Mesenchymal stem cell (in vitro differentiated cells and primary cell): Measurements from ENCODE around the gene APOL1. TPM values are rescaled to one million over a fixed set of nuclear protein-coding genes. Genes with fewer than 3 reads are reported as not detected.
"Not testable (repeated sequence)": the region's sequence is repeated elsewhere in the genome, so short reads cannot be mapped to it uniquely, and the experiment has no call there.

ENCODE experiments used
- DNase-seq: peaks from one replicate; pipeline ENCODE4 v3.0.0-alpha.2; 2013
- H2AFZ ChIP-seq: one replicate; pipeline ENCODE4 v1.6.1; 2013; ENCODE audit warnings: low read depth, mild to moderate bottlenecking, control low read depth, inconsistent platforms, low read length, moderate library complexity
- H2AK5ac ChIP-seq: 2 replicates; pipeline ENCODE4 v1.6.1; 2013; ENCODE audit warnings: low read length, moderate library complexity, mild to moderate bottlenecking, inconsistent platforms; ENCODE audit not compliant: severe bottlenecking
- H2BK120ac ChIP-seq: one replicate; pipeline ENCODE4 v1.6.1; 2013; ENCODE audit warnings: low read depth, mild to moderate bottlenecking, inconsistent platforms, low read length, moderate library complexity
- H2BK12ac ChIP-seq, 2 experiments: one replicate each; pipeline ENCODE4 v1.6.1; 2013; ENCODE audit warnings: inconsistent platforms in 2 of 2, low read length in 2 of 2, mild to moderate bottlenecking in 2 of 2, moderate library complexity in 2 of 2, control low read depth in 1 of 2
- H2BK15ac ChIP-seq: one replicate; pipeline ENCODE4 v1.6.1; 2013; ENCODE audit warnings: mild to moderate bottlenecking, low read depth, inconsistent platforms; ENCODE audit not compliant: poor library complexity, severe bottlenecking
- H2BK5ac ChIP-seq: 2 replicates; pipeline ENCODE4 v1.6.1; 2013; ENCODE audit warnings: low read depth, mild to moderate bottlenecking, low read length, control low read depth, inconsistent platforms; ENCODE audit not compliant: poor library complexity, severe bottlenecking
- H3K14ac ChIP-seq, 2 experiments: one replicate each; pipeline ENCODE4 v1.6.1; 2013; ENCODE audit warnings: inconsistent platforms in 2 of 2, low read length in 2 of 2, control low read depth in 1 of 2, mild to moderate bottlenecking in 1 of 2, moderate library complexity in 1 of 2
- H3K18ac ChIP-seq, 2 experiments: one replicate each; pipeline ENCODE4 v1.6.1; 2013; ENCODE audit warnings: inconsistent platforms in 2 of 2, low read length in 2 of 2, control low read depth in 1 of 2, low read depth in 1 of 2, mild to moderate bottlenecking in 1 of 2
- H3K23ac ChIP-seq, 2 experiments: one replicate each; pipeline ENCODE4 v1.6.1; 2013; ENCODE audit warnings: inconsistent platforms in 2 of 2, low read length in 2 of 2, mild to moderate bottlenecking in 2 of 2, moderate library complexity in 2 of 2, control low read depth in 1 of 2
- H3K27ac ChIP-seq: 2 replicates; pipeline ENCODE4 v1.5.1; 2013; ENCODE audit warnings: mild to moderate bottlenecking, moderate library complexity, low read length, control low read depth, inconsistent platforms; ENCODE audit not compliant: poor library complexity, severe bottlenecking
- H3K27me3 ChIP-seq, 2 experiments: 2 replicates each; pipeline versions ENCODE4 v1.6.1 to v1.7.0; 2013; ENCODE audit warnings: low read length in 2 of 2, mild to moderate bottlenecking in 2 of 2, moderate library complexity in 2 of 2, control low read depth in 1 of 2, inconsistent platforms in 1 of 2; ENCODE audit not compliant: control insufficient read depth in 1 of 2, insufficient read depth in 1 of 2
- H3K36me3 ChIP-seq, 2 experiments: 2 replicates each; pipeline versions ENCODE4 v1.6.1 to v1.7.0; 2013; ENCODE audit warnings: low read length in 2 of 2, control low read depth in 1 of 2, inconsistent platforms in 1 of 2, low read depth in 1 of 2, mild to moderate bottlenecking in 1 of 2; ENCODE audit not compliant: insufficient read depth in 2 of 2, control insufficient read depth in 1 of 2
- H3K4ac ChIP-seq, 2 experiments: one replicate each; pipeline ENCODE4 v1.6.1; 2013; ENCODE audit warnings: inconsistent platforms in 2 of 2, low read length in 2 of 2, mild to moderate bottlenecking in 2 of 2, moderate library complexity in 2 of 2, control low read depth in 1 of 2, low read depth in 1 of 2
- H3K4me1 ChIP-seq: 2 replicates; pipeline ENCODE4 v1.6.1; 2013; ENCODE audit warnings: low read depth, low read length, control low read depth; ENCODE audit not compliant: control insufficient read depth, insufficient read depth
- H3K4me2 ChIP-seq: 2 replicates; pipeline ENCODE4 v1.6.1; 2013; ENCODE audit warnings: low read length, mild to moderate bottlenecking, inconsistent platforms; ENCODE audit not compliant: poor library complexity, severe bottlenecking
- H3K4me3 ChIP-seq, 2 experiments: 2 replicates each; pipeline versions ENCODE4 v1.5.1 to v1.7.0; 2013; ENCODE audit warnings: low read length in 2 of 2, mild to moderate bottlenecking in 2 of 2, control low read depth in 1 of 2, low read depth in 1 of 2; ENCODE audit not compliant: insufficient read depth in 1 of 2
- H3K79me1 ChIP-seq: replicated peaks from 2 replicates; pipeline ENCODE4 v1.6.1; 2013; ENCODE audit warnings: mild to moderate bottlenecking, control low read depth, low read length, inconsistent platforms; ENCODE audit not compliant: poor library complexity, severe bottlenecking
- H3K9ac ChIP-seq: 2 replicates; pipeline ENCODE4 v1.7.0; 2013; ENCODE audit warnings: mild to moderate bottlenecking, low read length, moderate library complexity
- H3K9me3 ChIP-seq: 2 replicates; pipeline ENCODE4 v1.7.0; 2013; ENCODE audit warnings: mild to moderate bottlenecking, low read length; ENCODE audit not compliant: control insufficient read depth
- H4K8ac ChIP-seq: one replicate; pipeline ENCODE4 v1.6.1; 2013; ENCODE audit warnings: inconsistent platforms, mild to moderate bottlenecking, low read length, moderate library complexity
- H4K91ac ChIP-seq: one replicate; pipeline ENCODE4 v1.6.1; 2013; ENCODE audit warnings: mild to moderate bottlenecking, low read length, inconsistent platforms
- WGBS: methylation state at CpG from one replicate; pipeline ENCODE4 v1.1.7; 2013; ENCODE audit warnings: mixed read lengths; 5-methylcytosine and 5-hydroxymethylcytosine counted together
- polyA plus RNA-seq, 2 experiments: library from polyadenylated mRNA; stranded (reverse); fragments of 200-250 nt; gene quantifications; one replicate each; pipeline ENCODE4 v1.2.3, GENCODE V29; 2013

The APOL1 gene, protein sequence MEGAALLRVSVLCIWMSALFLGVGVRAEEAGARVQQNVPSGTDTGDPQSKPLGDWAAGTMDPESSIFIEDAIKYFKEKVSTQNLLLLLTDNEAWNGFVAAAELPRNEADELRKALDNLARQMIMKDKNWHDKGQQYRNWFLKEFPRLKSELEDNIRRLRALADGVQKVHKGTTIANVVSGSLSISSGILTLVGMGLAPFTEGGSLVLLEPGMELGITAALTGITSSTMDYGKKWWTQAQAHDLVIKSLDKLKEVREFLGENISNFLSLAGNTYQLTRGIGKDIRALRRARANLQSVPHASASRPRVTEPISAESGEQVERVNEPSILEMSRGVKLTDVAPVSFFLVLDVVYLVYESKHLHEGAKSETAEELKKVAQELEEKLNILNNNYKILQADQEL
- polyA plus RNA-seq (2013, experiment 1 of 2): 19.4 TPM
- polyA plus RNA-seq (2013, experiment 2 of 2): 18.7 TPM

DNA sequence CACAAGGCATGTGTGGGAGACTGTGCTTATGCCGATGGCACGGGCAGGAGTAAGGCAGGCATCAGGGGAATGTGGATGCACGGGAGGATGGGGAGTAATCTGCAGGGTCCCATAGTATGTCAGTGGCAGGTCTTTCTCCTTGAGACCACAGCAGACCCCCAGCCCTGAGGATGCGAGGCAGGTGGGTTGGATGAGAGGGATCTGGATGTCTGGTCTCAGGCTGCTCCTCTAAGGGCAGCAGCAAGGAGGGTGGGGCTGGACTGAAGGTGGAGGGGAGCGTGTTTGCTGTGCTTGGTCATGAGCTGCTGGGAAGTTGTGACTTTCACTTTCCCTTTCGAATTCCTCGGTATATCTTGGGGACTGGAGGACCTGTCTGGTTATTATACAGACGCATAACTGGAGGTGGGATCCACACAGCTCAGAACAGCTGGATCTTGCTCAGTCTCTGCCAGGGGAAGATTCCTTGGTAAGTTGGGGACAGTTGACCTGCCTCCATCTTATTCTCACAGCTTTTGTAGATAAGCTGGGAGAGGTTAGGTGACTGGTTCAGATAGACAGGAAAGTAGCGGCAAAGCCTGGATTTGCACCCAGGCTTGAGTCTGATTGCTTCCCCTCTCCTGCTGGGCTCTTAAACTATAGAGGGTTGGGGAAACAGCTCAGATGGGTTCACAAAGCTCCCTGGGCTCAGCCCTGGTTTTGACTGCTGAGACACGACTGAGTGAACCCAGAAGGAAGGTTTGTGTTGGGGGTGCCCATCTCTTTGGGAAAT, at the start of gene APOL1:
TSS of gene APOL1 (plus strand) at position 380 of the 769 bp plus-strand sequence. CDS start 1,823 bp downstream, outside the sequence.
- Histone ChIP-seq H3K4ac (no peak within 1 kb of the TSS), H3K79me1 (peaks cover 3% of the 10 kb centered on the region), H2BK12ac (no peak within 1 kb of the TSS), H3K4me3 (peak within 1 kb of the TSS in 1 of 2 experiments; percentile 85), H3K18ac (peak within 1 kb of the TSS in 1 of 2 experiments; percentile 6), H2BK5ac (no peak within 1 kb of the TSS), H3K14ac (no peak within 1 kb of the TSS), H3K23ac (no peak within 1 kb of the TSS), H3K27ac (peak within 1 kb of the TSS; percentile 30), H2AFZ (peak within 1 kb of the TSS; percentile 3), H3K9ac (peak within 1 kb of the TSS; percentile 91), H2BK120ac (no peak within 1 kb of the TSS), H4K8ac (peak within 1 kb of the TSS; percentile 62), H3K27me3 (no peaks in the 10 kb centered on the region), H3K4me1 (peaks cover 28% of the 10 kb centered on the region), H3K4me2 (peak within 1 kb of the TSS; percentile 52), H3K9me3 (peaks cover 6% of the 10 kb centered on the region), H2AK5ac (peak within 1 kb of the TSS; percentile 80), H4K91ac (peak within 1 kb of the TSS; percentile 11), H3K36me3 (peaks cover 11% of the 10 kb centered on the region in 2 experiments), H2BK15ac (no peak within 1 kb of the TSS)
- WGBS: 91% methylated on average over 10 of the region's 10 CpGs
- DNase-seq: peak; percentile 72

DNA sequence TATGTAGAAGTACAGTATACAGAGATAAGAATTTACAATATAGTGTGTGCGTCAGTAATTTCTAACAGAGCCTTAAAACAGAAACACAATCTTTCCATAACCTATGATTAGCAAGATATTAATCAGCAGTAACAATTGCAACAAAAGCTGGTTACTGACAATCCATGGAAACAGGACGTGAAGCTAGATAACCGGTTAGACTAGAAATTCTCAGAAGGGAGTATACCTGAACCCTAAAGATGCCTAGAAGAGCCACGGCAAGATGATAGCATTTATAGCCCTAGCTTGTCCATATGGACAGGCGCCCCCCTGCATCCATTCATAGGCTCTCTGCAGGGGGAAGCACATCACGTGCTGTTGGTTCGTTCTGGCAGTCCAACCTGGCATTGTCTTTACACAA, 49.5 kb upstream of the APOL1 start:
- not testable (repeated sequence) for H2BK5ac ChIP-seq, H2AFZ ChIP-seq, H3K36me3 ChIP-seq, H3K4me2 ChIP-seq, H2BK120ac ChIP-seq, H3K9me3 ChIP-seq, H2BK15ac ChIP-seq, H3K9ac ChIP-seq, H3K27ac ChIP-seq, H3K4ac ChIP-seq, H2BK12ac ChIP-seq, H3K18ac ChIP-seq, DNase-seq, H3K4me1 ChIP-seq, H4K8ac ChIP-seq, H3K4me3 ChIP-seq, H2AK5ac ChIP-seq, H3K14ac ChIP-seq, H3K27me3 ChIP-seq, H3K23ac ChIP-seq, H4K91ac ChIP-seq, H3K79me1 ChIP-seq
- 89% methylated on average over 6 of the region's 7 CpGs for WGBS

DNA sequence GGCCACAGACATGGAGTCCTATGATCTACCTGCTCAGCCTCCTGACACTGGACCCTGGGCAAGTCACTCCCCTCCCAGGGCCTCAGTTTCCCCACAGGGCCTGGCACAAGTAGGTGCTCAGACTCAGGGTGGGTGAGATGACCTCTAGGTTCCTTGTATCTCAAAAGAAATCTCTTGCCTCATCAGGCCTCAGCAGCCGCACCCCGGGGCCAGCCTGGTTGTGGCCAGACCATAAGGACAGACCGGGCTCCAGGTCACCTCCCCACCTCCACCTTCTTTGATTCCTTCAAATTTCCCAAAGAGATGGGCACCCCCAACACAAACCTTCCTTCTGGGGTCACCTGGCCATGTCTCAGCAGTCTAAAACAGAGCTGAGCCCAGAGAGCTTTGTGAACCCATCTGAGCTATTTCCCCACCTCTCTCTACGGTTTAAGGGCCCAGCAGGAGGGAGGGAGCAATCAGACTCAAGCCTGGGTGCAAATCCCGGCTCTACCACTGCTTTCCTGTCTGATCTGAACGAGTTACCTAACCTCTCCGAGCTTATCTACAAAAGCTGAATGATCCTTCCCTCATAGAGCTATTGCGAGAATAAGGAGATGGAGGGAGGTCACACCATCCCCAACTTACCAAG, 48.8 kb upstream of the APOL1 start:
- Histone ChIP-seq H3K4ac (no peak overlapping the region), H2BK120ac (no peak overlapping the region), H4K8ac (no peak overlapping the region), H3K9me3 (peaks cover 4% of the 10 kb centered on the region), H2BK15ac (no peak overlapping the region), H3K23ac (no peak overlapping the region), H3K4me3 (no peak overlapping the region), H2BK12ac (no peak overlapping the region), H3K9ac (no peak overlapping the region), H3K18ac (no peak overlapping the region), H3K36me3 (no peaks in the 10 kb centered on the region), H3K4me1 (no peaks in the 10 kb centered on the region), H3K14ac (no peak overlapping the region), H3K79me1 (no peaks in the 10 kb centered on the region), H3K27me3 (no peaks in the 10 kb centered on the region), H3K4me2 (no peak overlapping the region), H3K27ac (no peak overlapping the region), H4K91ac (no peak overlapping the region), H2BK5ac (no peak overlapping the region), H2AFZ (no peak overlapping the region), H2AK5ac (no peak overlapping the region)
- whole genome bisulfite sequencing: 57% methylated on average over 8 of the region's 8 CpGs
- no peak for DNase-seq

DNA sequence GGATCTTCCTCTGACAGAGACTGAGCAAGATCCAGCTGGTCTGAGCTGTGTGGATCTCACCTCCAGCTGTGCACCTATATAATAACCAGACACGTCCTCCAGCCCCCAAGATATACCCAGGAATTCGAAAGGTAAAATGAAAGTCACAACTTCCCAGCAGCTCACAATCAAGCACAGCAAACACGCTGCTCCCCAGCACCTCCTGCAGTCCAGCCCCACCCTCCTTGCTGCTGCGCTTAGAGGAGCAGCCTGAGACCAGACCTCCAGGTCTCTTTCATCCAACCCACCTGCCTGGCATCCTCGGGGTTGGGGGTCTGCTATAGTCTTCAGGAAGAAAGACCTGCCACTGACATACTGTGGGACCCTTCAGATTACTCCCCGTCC, 48.3 kb upstream of the APOL1 start:
- H2AK5ac ChIP-seq: no peak overlapping the region
- no peak overlapping the region for H3K23ac ChIP-seq
- H3K9me3 ChIP-seq: peaks cover 4% of the 10 kb centered on the region
- no peak overlapping the region for H3K9ac ChIP-seq
- no peak overlapping the region for H3K27ac ChIP-seq
- H2BK5ac ChIP-seq: no peak overlapping the region
- H3K4me2 ChIP-seq: no peak overlapping the region
- no peak overlapping the region for H3K4ac ChIP-seq
- H3K4me3 ChIP-seq: no peak overlapping the region
- no peak overlapping the region for H2BK15ac ChIP-seq
- H3K79me1 ChIP-seq: no peaks in the 10 kb centered on the region
- WGBS: 71% methylated on average over 5 of the region's 6 CpGs
- no peak overlapping the region for H3K18ac ChIP-seq
- H3K14ac ChIP-seq: no peak overlapping the region
- H3K36me3 ChIP-seq: no peaks in the 10 kb centered on the region
- H2BK120ac ChIP-seq: no peak overlapping the region
- no peak overlapping the region for H4K91ac ChIP-seq
- H3K4me1 ChIP-seq: no peaks in the 10 kb centered on the region
- H4K8ac ChIP-seq: no peak overlapping the region
- no peak overlapping the region for H2BK12ac ChIP-seq
- DNase-seq: no peak
- no peaks in the 10 kb centered on the region for H3K27me3 ChIP-seq
- H2AFZ ChIP-seq: no peak overlapping the region
